PC-9 (cell line): Measurements from ENCODE around the gene PTPN22. TPM values are rescaled to one million over a fixed set of nuclear protein-coding genes. Genes with fewer than 3 reads are reported as not detected.

Experiments used
- BruUV-seq: library from RNA; stranded (reverse); fragments of 400-500 nt; replicated peaks from 2 replicates; lab custom pipeline; 2021; lab: Mats Ljungman, UMichigan
- CTCF ChIA-PET: fragments of 300-600 bp; sonication (Branson Sonifier 250); formaldehyde crosslinking; loops from one replicate; lab custom pipeline; 2022; ENCODE audit warnings: antibody characterized with exemption; lab: Charles Lee
- POLR2A ChIA-PET: fragments of 300-600 bp; sonication (Branson Sonifier 250); formaldehyde crosslinking; loops from one replicate; lab custom pipeline; 2022; ENCODE audit warnings: antibody characterized with exemption; ENCODE audit not compliant: unreplicated experiment; lab: Charles Lee
- DNase-seq, 2 experiments: peaks; one replicate each; pipeline versions ENCODE4 v3.0.0 to v3.0.0-alpha.2; 2015 to 2022; ENCODE audit warnings: mixed read lengths in 1 of 2
- H2AFZ ChIP-seq: fragments of 200-600 bp; sonication (generic); 2 replicates; pipeline ENCODE4 v1.8.1; 2017; ENCODE audit warnings: antibody characterized with exemption
- H3F3A ChIP-seq: fragments of 200-600 bp; sonication (generic); 2 replicates; pipeline ENCODE4 v1.8.1; 2017; ENCODE audit warnings: antibody characterized with exemption, mild to moderate bottlenecking, low read depth; ENCODE audit not compliant: insufficient read depth
- H3K27ac ChIP-seq: fragments of 200-600 bp; sonication (generic); 2 replicates; pipeline ENCODE4 v1.6.1; 2016; ENCODE audit warnings: mixed run types
- H3K27me3 ChIP-seq: fragments of 200-600 bp; sonication (generic); 2 replicates; pipeline ENCODE4 v1.6.1; 2016; ENCODE audit warnings: low read depth, mixed run types; ENCODE audit not compliant: insufficient read depth
- H3K36me3 ChIP-seq: fragments of 200-600 bp; sonication (generic); 2 replicates; pipeline ENCODE4 v1.6.1; 2016; ENCODE audit warnings: low read depth, mixed run types
- H3K4me1 ChIP-seq: fragments of 200-600 bp; sonication (generic); replicated peaks from 2 replicates; pipeline ENCODE4 v1.6.1; 2016; ENCODE audit warnings: mixed run types; ENCODE audit not compliant: insufficient read depth
- H3K4me2 ChIP-seq: fragments of 200-600 bp; sonication (generic); 2 replicates; pipeline ENCODE4 v1.6.1; 2017; ENCODE audit warnings: mixed run types
- H3K4me3 ChIP-seq: fragments of 200-600 bp; sonication (generic); 2 replicates; pipeline ENCODE4 v1.6.1; 2016; ENCODE audit warnings: mixed run types
- H3K79me2 ChIP-seq: fragments of 200-600 bp; sonication (generic); 2 replicates; pipeline ENCODE4 v1.6.1; 2017; ENCODE audit warnings: low read depth, mixed run types
- H3K9me2 ChIP-seq: fragments of 200-600 bp; sonication (generic); 2 replicates; pipeline ENCODE4 v1.8.1; 2017; ENCODE audit warnings: mild to moderate bottlenecking; ENCODE audit not compliant: insufficient read depth
- H3K9me3 ChIP-seq: fragments of 200-600 bp; sonication (generic); 2 replicates; pipeline ENCODE4 v1.8.1; 2016; ENCODE audit warnings: low read depth; ENCODE audit not compliant: insufficient read depth
- H4K20me1 ChIP-seq: fragments of 200-600 bp; sonication (generic); 2 replicates; pipeline ENCODE4 v1.8.1; 2017; ENCODE audit not compliant: insufficient read depth
- EZH2 ChIP-seq: fragments of 200-600 bp; sonication (generic); IDR thresholded peaks from 2 replicates; pipeline ENCODE4 v1.8.0; 2017; ENCODE audit warnings: antibody characterized with exemption, low read depth
- intact Hi-C: fragments of 100-400 bp; cut with micrococcal nuclease; formaldehyde crosslinking; loops from one replicate; pipeline ENCODE4 v1.10.0; 2022; ENCODE audit not compliant: unreplicated experiment
- total RNA-seq: library from RNA; stranded (reverse); gene quantifications from 2 replicates; pipeline ENCODE4 v1.2.3, GENCODE V29; 2021
- TF ChIP-seq, protein P1 (sequence below): fragments of 200-600 bp; sonication (generic); conservative IDR thresholded peaks from 2 replicates; pipeline ENCODE4 v1.6.1; 2017; ENCODE audit warnings: mixed run types, antibody characterized with exemption, mild to moderate bottlenecking, moderate library complexity

The PTPN22 gene
- total RNA-seq, 1 experiment from 2014 or later, result 0.11 TPM

DNA sequence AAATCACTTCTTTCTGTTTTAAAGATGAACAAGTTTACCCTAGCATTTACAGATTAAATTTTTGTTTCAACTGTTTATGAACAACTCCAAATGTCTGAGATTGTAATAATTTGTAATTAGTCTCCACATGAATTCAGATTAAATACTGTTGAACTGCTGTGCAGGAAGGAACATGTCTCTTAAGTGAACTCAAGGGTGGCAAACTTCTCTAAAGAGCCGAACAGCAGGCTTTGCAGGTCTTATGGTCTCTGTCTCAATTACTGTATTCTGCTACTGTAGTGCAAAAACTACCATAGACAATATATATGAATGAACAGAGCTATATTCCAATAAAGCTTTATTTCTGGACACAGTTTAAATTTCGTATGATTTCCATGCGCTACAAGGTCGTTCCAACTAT is 65.9 kb downstream of the PTPN22 start:
- TF ChIP-seq, protein P1, sequence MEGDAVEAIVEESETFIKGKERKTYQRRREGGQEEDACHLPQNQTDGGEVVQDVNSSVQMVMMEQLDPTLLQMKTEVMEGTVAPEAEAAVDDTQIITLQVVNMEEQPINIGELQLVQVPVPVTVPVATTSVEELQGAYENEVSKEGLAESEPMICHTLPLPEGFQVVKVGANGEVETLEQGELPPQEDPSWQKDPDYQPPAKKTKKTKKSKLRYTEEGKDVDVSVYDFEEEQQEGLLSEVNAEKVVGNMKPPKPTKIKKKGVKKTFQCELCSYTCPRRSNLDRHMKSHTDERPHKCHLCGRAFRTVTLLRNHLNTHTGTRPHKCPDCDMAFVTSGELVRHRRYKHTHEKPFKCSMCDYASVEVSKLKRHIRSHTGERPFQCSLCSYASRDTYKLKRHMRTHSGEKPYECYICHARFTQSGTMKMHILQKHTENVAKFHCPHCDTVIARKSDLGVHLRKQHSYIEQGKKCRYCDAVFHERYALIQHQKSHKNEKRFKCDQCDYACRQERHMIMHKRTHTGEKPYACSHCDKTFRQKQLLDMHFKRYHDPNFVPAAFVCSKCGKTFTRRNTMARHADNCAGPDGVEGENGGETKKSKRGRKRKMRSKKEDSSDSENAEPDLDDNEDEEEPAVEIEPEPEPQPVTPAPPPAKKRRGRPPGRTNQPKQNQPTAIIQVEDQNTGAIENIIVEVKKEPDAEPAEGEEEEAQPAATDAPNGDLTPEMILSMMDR, result no peak
- no peak for TF ChIP-seq EZH2
- peaks cover 11% of the 10 kb centered on the region for H4K20me1 ChIP-seq
- H3K4me1 ChIP-seq, result peaks cover 35% of the 10 kb centered on the region
- no peaks in the 10 kb centered on the region for H3K9me2 ChIP-seq
- no peak for DNase-seq
- peaks cover 5% of the 10 kb centered on the region; the same call in 1 of the 2 replicates for H3K36me3 ChIP-seq
- ChIA-PET POLR2A (no interaction called here), CTCF (no interaction called here)
- no TSS peak for BruUV-seq
- peaks cover 99% of the 10 kb centered on the region for H3K79me2 ChIP-seq
- H3K27ac ChIP-seq, result peak overlapping the region; percentile 18; the same call in 1 of the 2 replicates
- intact Hi-C loops, result no loop called here
- H2AFZ ChIP-seq, result no peak overlapping the region
- H3K4me2 ChIP-seq, result no peak overlapping the region
- H3K4me3 ChIP-seq, result no peak overlapping the region
- no peaks in the 10 kb centered on the region for H3K27me3 ChIP-seq
- H3K9me3 ChIP-seq, result no peaks in the 10 kb centered on the region
- H3F3A ChIP-seq, result peaks cover 9% of the 10 kb centered on the region; the same call in 1 of the 2 replicates

DNA sequence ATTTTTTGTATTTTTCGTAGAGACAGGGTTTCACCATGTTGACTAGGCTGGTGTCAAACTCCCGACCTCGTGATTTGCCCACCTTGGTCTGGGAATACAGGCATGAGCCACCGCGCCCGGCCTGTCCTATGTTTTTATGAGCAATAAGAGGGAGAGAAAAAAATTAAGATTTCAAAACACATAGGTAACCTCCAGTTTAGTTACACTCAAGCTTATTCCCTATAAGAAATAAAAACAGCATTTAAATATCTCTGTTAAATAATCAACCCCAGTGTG is 66.3 kb downstream of the PTPN22 start:
- Histone ChIP-seq H3K4me2 (peak overlapping the region; percentile 3; the same call in 1 of the 2 replicates), H3K27ac (peak overlapping the region; percentile 18; the same call in 1 of the 2 replicates), H3K4me1 (peaks cover 30% of the 10 kb centered on the region), H3K36me3 (peaks cover 5% of the 10 kb centered on the region; the same call in 1 of the 2 replicates), H3K9me2 (no peaks in the 10 kb centered on the region), H3K27me3 (no peaks in the 10 kb centered on the region), H3F3A (peaks cover 9% of the 10 kb centered on the region; the same call in 1 of the 2 replicates), H3K4me3 (no peak overlapping the region), H3K79me2 (peaks cover 99% of the 10 kb centered on the region), H2AFZ (no peak overlapping the region), H4K20me1 (peaks cover 8% of the 10 kb centered on the region), H3K9me3 (no peaks in the 10 kb centered on the region)
- POLR2A ChIA-PET, result no interaction called here
- BruUV-seq, result no TSS peak
- CTCF ChIA-PET, result no interaction called here
- intact Hi-C loops, result no loop called here
- TF ChIP-seq, protein P1, result no peak
- TF ChIP-seq EZH2, result no peak
- DNase-seq, result no peak

DNA sequence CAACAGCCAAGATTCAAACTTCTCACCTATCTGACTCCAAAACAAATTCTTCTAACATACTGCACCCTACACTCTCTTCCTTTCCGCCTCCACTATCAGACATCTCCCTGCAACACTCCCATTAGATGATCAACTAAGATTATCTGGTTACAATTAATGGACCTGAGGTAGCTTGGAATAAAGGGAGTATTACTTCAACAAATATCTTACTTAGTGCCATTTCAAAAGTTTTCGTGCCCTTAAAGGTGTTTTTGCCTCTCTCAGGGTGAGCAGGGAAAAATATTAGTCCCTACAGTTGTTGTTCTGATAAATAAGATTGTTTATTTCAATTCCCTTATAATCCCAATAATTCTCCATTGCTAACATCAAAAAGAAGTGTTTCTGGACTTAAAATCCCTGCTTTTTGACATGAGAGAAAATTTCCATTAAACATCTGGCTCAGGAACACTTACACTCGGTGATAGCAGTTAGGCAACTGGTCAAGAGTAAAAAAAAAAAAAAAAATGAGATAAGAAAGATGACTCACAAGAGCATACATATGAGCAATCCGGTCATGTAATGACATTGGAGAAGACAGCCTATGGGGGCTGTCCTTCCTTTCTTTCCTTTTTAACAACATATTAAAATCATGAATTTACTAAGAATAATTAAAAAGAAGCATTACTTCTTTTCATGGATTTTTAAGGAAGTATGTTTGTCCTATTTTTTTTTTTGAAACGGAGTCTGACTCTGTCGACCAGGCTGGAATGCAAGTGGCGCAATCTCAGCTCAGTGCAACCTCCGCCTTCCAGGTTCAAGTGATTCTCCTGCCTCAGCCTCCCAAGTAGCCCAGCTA is 66.9 kb downstream of the PTPN22 start:
- Histone ChIP-seq H3K79me2 (peaks cover 99% of the 10 kb centered on the region), H3K4me1 (peaks cover 25% of the 10 kb centered on the region), H3K27me3 (no peaks in the 10 kb centered on the region), H3K4me2 (peak overlapping the region; percentile 3; the same call in 1 of the 2 replicates), H2AFZ (no peak overlapping the region), H3K27ac (peak overlapping the region; percentile 18; the same call in 1 of the 2 replicates), H3K9me2 (no peaks in the 10 kb centered on the region), H3K4me3 (no peak overlapping the region), H3K9me3 (no peaks in the 10 kb centered on the region), H3F3A (peaks cover 9% of the 10 kb centered on the region; the same call in 1 of the 2 replicates), H4K20me1 (peaks cover 7% of the 10 kb centered on the region), H3K36me3 (peaks cover 5% of the 10 kb centered on the region; the same call in 1 of the 2 replicates)
- ChIA-PET POLR2A (no interaction called here), CTCF (no interaction called here)
- no peak for TF ChIP-seq EZH2
- TF ChIP-seq, protein P1, result no peak
- DNase-seq, result peak in 1 of 2 experiments; percentile 90
- intact Hi-C loops, result no loop called here
- no TSS peak for BruUV-seq
